Heart left ventricle (tissue), 16 donors: ENCODE results near the gene OASL. TPM values are rescaled to one million over a fixed set of nuclear protein-coding genes. Genes with fewer than 3 reads are reported as not detected.
A peak's percentile ranks its signal among the peaks of the same experiment; 100 is the strongest.

Experiments
- ATAC-seq, 4 donors: fragments of 200-7000 bp; cut with Tn5 transposase; one replicate each; pipeline ENCODE4 v1.9.1; 2020 to 2022; ENCODE audit warnings: moderate library complexity in 4 of 4, mild to moderate bottlenecking in 3 of 4, moderate number of reproducible peaks in 1 of 4
- DNase-seq, 5 donors: peaks; one replicate each; pipeline ENCODE4 v3.0.0-alpha.2; 2020
- H3K27ac ChIP-seq, 12 donors: fragments of 200-600 bp; sonication (generic) in 4 of 12; one replicate each; pipeline versions ENCODE4 v1.5.0 to v1.8.0; 2016 to 2022; ENCODE audit warnings: mild to moderate bottlenecking in 2 of 12
- H3K27me3 ChIP-seq, 9 donors: fragments of 200-600 bp; sonication (generic) in 2 of 9; one replicate each; pipeline versions ENCODE4 v1.5.1 to v1.8.0; 2016 to 2022; ENCODE audit warnings: mild to moderate bottlenecking in 3 of 9
- H3K36me3 ChIP-seq, 9 donors: fragments of 200-600 bp; sonication (generic) in 2 of 9; one replicate each; pipeline versions ENCODE4 v1.5.0 to v1.8.0; 2018 to 2022; ENCODE audit warnings: mild to moderate bottlenecking in 2 of 9
- H3K4me1 ChIP-seq, 12 donors: fragments of 200-600 bp; sonication (generic) in 4 of 12; one replicate each; pipeline versions ENCODE4 v1.5.0 to v1.8.0; 2016 to 2022; ENCODE audit warnings: mild to moderate bottlenecking in 3 of 12
- H3K4me3 ChIP-seq, 12 donors: fragments of 200-600 bp; sonication (generic) in 4 of 12; one replicate each; pipeline versions ENCODE4 v1.5.0 to v1.8.0; 2017 to 2022; ENCODE audit warnings: mild to moderate bottlenecking in 9 of 12, moderate library complexity in 4 of 12
- H3K9me3 ChIP-seq, 12 donors: fragments of 200-600 bp; sonication (generic) in 4 of 12; one replicate each; pipeline versions ENCODE4 v1.5.0 to v1.8.0; 2016 to 2022; ENCODE audit warnings: mild to moderate bottlenecking in 1 of 12
- CTCF ChIP-seq, 12 donors: fragments of 200-600 bp; sonication (generic) in 4 of 12; IDR thresholded peaks; one replicate each; pipeline versions ENCODE4 v1.5.0 to v1.8.0; 2018 to 2022; ENCODE audit warnings: antibody characterized with exemption in 12 of 12, mild to moderate bottlenecking in 5 of 12
- POLR2A ChIP-seq, 2 donors: fragments of 450-650 bp; IDR thresholded peaks; one replicate each; pipeline ENCODE4 v1.6.1; 2017; ENCODE audit warnings: antibody characterized with exemption in 2 of 2, mild to moderate bottlenecking in 2 of 2, moderate library complexity in 2 of 2
- WGBS, 4 donors: extraction: QIAGEN DNeasy Blood & Tissue Kit in 2 of 4; methylation state at CpG; one replicate each; pipeline versions ENCODE4 v1.1.5 to v1.1.7; 2013 to 2018; 5-methylcytosine and 5-hydroxymethylcytosine counted together
- intact Hi-C, 10 donors: fragments of 100-400 bp; cut with DNase I; formaldehyde crosslinking; loops; one replicate each; pipeline versions ENCODE4 v1.11.1 to v1.14.2; 2022
- polyA plus RNA-seq, 2 donors: library from polyadenylated mRNA; stranded (reverse); fragments of 200-250 nt; gene quantifications; one replicate each; pipeline ENCODE4 v1.2.3, GENCODE V29; 2013
- total RNA-seq, 9 donors: library from RNA; depleted of rRNA in 2 of 9; stranded (reverse); fragments of >200 nt in 2 of 9; fragmentation: NEBNext Ultra II Directional in 3 of 9; extraction: Animal tissue kit (Norgen Biotek cat#: 25700) in 3 of 9; gene quantifications; one replicate each; pipeline versions ENCODE4 v1.1.0 to v1.2.4, GENCODE V29; 2016 to 2023
- donor health status: ischemic (EF 13 %, LVEDD 7.1; RV severe dilation, severe dysfunction).
- donor health status: healthy with polysubstance abuse.
- donor health status: DM: no; HTN: yes; CAD: no.
- donor health status: DM: no; HTN: no; CAD: no.
- donor health status: ischemic (EF 25% LVEDD 6.9; RV normal size, moderate dysfunction).
- donor health status: ischemic (EF 25% LVEDD 5.7; RV mildly dilated, moderate dysfunction).
- donor health status: healthy.
- donor health status: DM: yes; HTN: yes; CAD: no.
- donor health status: ischemic (EF 35%, LVEDD 5.7; RV mildly dilated, moderate dysfunction).
- donor health status: nonischemic (EF 11% LVEDD 7.7; RV severe dilation, severe dysfunction).
- donor health status: DM: yes; HTN: yes; CAD: no.
- donor health status: PGD.
- donor health status: ischemic (EF 29% LVEDD 5.4; RV normal size, mild dysfunction).
- donor health status: nonischemic (EF 23%, LVEDD 6.1; RV moderate dilation, normal function).

Gene OASL
- total and polyA plus RNA-seq, 11 donors: 0.32 to 5.0 (median 0.53) TPM; not detected in 1

GRCh38 chr12:120971299-120972180, 67.5 kb downstream of the OASL start:
- peak in 2 of 5 donors; percentile 21 to 33 for DNase-seq
- H3K27ac ChIP-seq: no peak overlapping the region
- H3K4me1 ChIP-seq: no peaks in the 10 kb centered on the region
- intact Hi-C loops: loop anchor here (1.0 to 10.0 kb wide), 16 partner anchors 114 to 391 kb away; partner anchors contain the start of genes POP5 (in 3 of the 10), UNC119B (in 2 of the 10) and ACADS (in 1 of the 10)
- TF ChIP-seq POLR2A (IDR thresholded peaks at IDR 0.05) (no peak), CTCF (IDR thresholded peaks at IDR 0.05) (peak; percentile 61 to 82 (median 75))
- H3K9me3 ChIP-seq: no peaks in the 10 kb centered on the region
- no peaks in the 10 kb centered on the region for H3K36me3 ChIP-seq
- H3K27me3 ChIP-seq: no peaks in the 10 kb centered on the region
- peak; percentile 74 to 85 (median 78) for ATAC-seq
- no peak overlapping the region for H3K4me3 ChIP-seq
- WGBS, 4 donors: 36 to 38% (median 37%) methylated on average over 13 of the region's 13 CpGs

- Histone ChIP-seq H3K27ac (no peak overlapping the region), H3K9me3 (no peaks in the 10 kb centered on the region), H3K4me1 (no peaks in the 10 kb centered on the region), H3K4me3 (no peak overlapping the region), H3K27me3 (no peaks in the 10 kb centered on the region), H3K36me3 (no peaks in the 10 kb centered on the region)
- TF ChIP-seq POLR2A (IDR thresholded peaks at IDR 0.05): no peak
- no peak for TF ChIP-seq CTCF (IDR thresholded peaks at IDR 0.05)
- ATAC-seq (no peak), DNase-seq (no peak)
- WGBS, 4 donors: 62 to 69% (median 64%) methylated on average over 3 of the region's 3 CpGs
- intact Hi-C loops: loop anchor here (2.0 to 10.0 kb wide), 13 partner anchors 113 to 390 kb away; partner anchors contain the start of genes POP5 (in 3 of the 10), UNC119B (in 2 of the 10) and ACADS (in 1 of the 10)
Observed at GRCh38 chr12:120970310-120970709, 68.7 kb downstream of the OASL start.

Other genes with a start within 250 kb of the OASL start
- 10 to 100 TPM; 16.1 to 48.2 (median 27.0) TPM for gene SPPL3, start 134.9 kb downstream of the OASL start, total RNA-seq
- gene SPPL3, start 134.9 kb downstream of the OASL start, polyA plus RNA-seq: 10 to 100 TPM in 1 of 2 donors, 1 to 10 TPM in 1; 8.2 to 16.6 TPM
- not detected for gene HNF1A, start 60.7 kb downstream of the OASL start, total RNA-seq
- gene HNF1A, start 60.7 kb downstream of the OASL start, polyA plus RNA-seq: under 1 TPM in 1 of 2 donors, not detected in 1; 0.03 TPM
- gene C12orf43, start 22.8 kb downstream of the OASL start, total RNA-seq: 10 to 100 TPM in 3 of 9 donors, 1 to 10 TPM in 6; 7.2 to 16.0 (median 9.2) TPM
- gene C12orf43, start 22.8 kb downstream of the OASL start, polyA plus RNA-seq: 10 to 100 TPM in 1 of 2 donors, 1 to 10 TPM in 1; 5.9 to 16.3 TPM
- gene P2RX7, start 93.6 kb upstream of the OASL start, total RNA-seq: 10 to 100 TPM in 1 of 9 donors, 1 to 10 TPM in 7, under 1 TPM in 1; 0.58 to 12.0 (median 1.8) TPM
- gene P2RX7, start 93.6 kb upstream of the OASL start, polyA plus RNA-seq: 1 to 10 TPM in 1 of 2 donors, under 1 TPM in 1; 0.39 to 1.4 TPM
- gene P2RX4, start 170.9 kb upstream of the OASL start, total RNA-seq: 10 to 100 TPM in 4 of 9 donors, 1 to 10 TPM in 5; 3.2 to 27.4 (median 7.7) TPM
- 1 to 10 TPM; 4.0 to 5.3 TPM for gene P2RX4, start 170.9 kb upstream of the OASL start, polyA plus RNA-seq